NT2/D1 (cell line): ENCODE results near the gene INSYN1.

Experiments used
- YY1 ChIP-seq: IDR thresholded peaks from 2 replicates; pipeline ENCODE4 v1.6.1; 2011; ENCODE audit not compliant: insufficient read length, insufficient read depth
- ZNF274 ChIP-seq: IDR thresholded peaks from 2 replicates; pipeline ENCODE4 v1.6.1; 2011; ENCODE audit warnings: mild to moderate bottlenecking, low read depth, low read length

GRCh38 chr15:73737535-73737934 is 15.6 kb downstream of the INSYN1 start:
- TF ChIP-seq YY1 (no peak), ZNF274 (no peak)
